ENCODE measurements around the gene DNMT1. TPM values are rescaled to one million over a fixed set of nuclear protein-coding genes. Genes with fewer than 3 reads are reported as not detected.

Gene DNMT1
- total RNA-seq, 3 donors from 2014 or later, result 30.6 to 55.1 (median 55.0) TPM

- H3K4me1 ChIP-seq, result no peaks in the 10 kb centered on the region
- H3K9me3 ChIP-seq, result no peaks in the 10 kb centered on the region
- DNase-seq (ENCODE audit: low spot score in 2 of 2), result no peak
- H3K36me3 ChIP-seq, result no peaks in the 10 kb centered on the region
- no peaks in the 10 kb centered on the region for H3K27me3 ChIP-seq
- peak overlapping the region in 2 of 3 donors; percentile 60 to 79 for H3K4me3 ChIP-seq
- intact Hi-C loops (cut with DNase I; ENCODE audit: low total_unique reads), result no loop called here
- TF ChIP-seq POLR2AphosphoS5 (IDR thresholded peaks at IDR 0.05) (no peak), CTCF (IDR thresholded peaks at IDR 0.05) (peak in 1 of 3 donors; percentile 10)
- peak overlapping the region; percentile 71 to 88 for H3K27ac ChIP-seq
Measured at GRCh38 chr19:10095622-10095947, 99.2 kb downstream of the DNMT1 start.

- no peak for TF ChIP-seq POLR2AphosphoS5 (IDR thresholded peaks at IDR 0.05)
- TF ChIP-seq POLR2A (IDR thresholded peaks at IDR 0.05), result no peak
Measured at GRCh38 chr19:10093295-10094186, 101.2 kb downstream of the DNMT1 start.

GRCh38 chr19:10092648-10093294 lies 102.0 kb downstream of the DNMT1 start:
- TF ChIP-seq CTCF (IDR thresholded peaks at IDR 0.05) (no peak), POLR2A (IDR thresholded peaks at IDR 0.05) (no peak), POLR2AphosphoS5 (IDR thresholded peaks at IDR 0.05) (no peak)
- intact Hi-C loops (cut with DNase I; ENCODE audit: low total_unique reads), result no loop called here
- H3K36me3 ChIP-seq, result no peaks in the 10 kb centered on the region
- H3K4me1 ChIP-seq, result no peaks in the 10 kb centered on the region
- no peak overlapping the region for H3K27ac ChIP-seq
- DNase-seq (ENCODE audit: low spot score in 2 of 2), result no peak
- no peak overlapping the region for H3K4me3 ChIP-seq
- H3K27me3 ChIP-seq, result no peaks in the 10 kb centered on the region
- no peaks in the 10 kb centered on the region for H3K9me3 ChIP-seq

More at GRCh38 chr19:10093295-10094186, 101.2 kb downstream of the DNMT1 start:
- Histone ChIP-seq H3K36me3 (no peaks in the 10 kb centered on the region), H3K4me3 (no peak overlapping the region), H3K27ac (no peak overlapping the region), H3K4me1 (no peaks in the 10 kb centered on the region), H3K27me3 (no peaks in the 10 kb centered on the region), H3K9me3 (no peaks in the 10 kb centered on the region)
- DNase-seq (ENCODE audit: low spot score in 2 of 2), result no peak
- intact Hi-C loops (cut with DNase I; ENCODE audit: low total_unique reads), result no loop called here

- no peak for DNase-seq (ENCODE audit: low spot score in 2 of 2)
- no peaks in the 10 kb centered on the region for H3K36me3 ChIP-seq
- TF ChIP-seq CTCF (IDR thresholded peaks at IDR 0.05), result no peak
- TF ChIP-seq POLR2A (IDR thresholded peaks at IDR 0.05), result no peak
- TF ChIP-seq POLR2AphosphoS5 (IDR thresholded peaks at IDR 0.05), result no peak
Measured at GRCh38 chr19:10091895-10092641, 102.7 kb downstream of the DNMT1 start.

GRCh38 chr19:10091370-10091687 lies 103.4 kb downstream of the DNMT1 start:
- Histone ChIP-seq H3K4me3 (no peak overlapping the region), H3K36me3 (no peaks in the 10 kb centered on the region), H3K27me3 (no peaks in the 10 kb centered on the region), H3K27ac (no peak overlapping the region), H3K9me3 (no peaks in the 10 kb centered on the region), H3K4me1 (no peaks in the 10 kb centered on the region)
- DNase-seq (ENCODE audit: low spot score in 2 of 2), result no peak
- TF ChIP-seq POLR2A (IDR thresholded peaks at IDR 0.05) (no peak), CTCF (IDR thresholded peaks at IDR 0.05) (no peak), POLR2AphosphoS5 (IDR thresholded peaks at IDR 0.05) (no peak)
- intact Hi-C loops (cut with DNase I; ENCODE audit: low total_unique reads), result no loop called here

More at GRCh38 chr19:10091895-10092641, 102.7 kb downstream of the DNMT1 start:
- no peak overlapping the region for H3K27ac ChIP-seq
- H3K4me1 ChIP-seq, result no peaks in the 10 kb centered on the region
- H3K9me3 ChIP-seq, result no peaks in the 10 kb centered on the region
- no peak overlapping the region for H3K4me3 ChIP-seq
- no peaks in the 10 kb centered on the region for H3K27me3 ChIP-seq
- intact Hi-C loops (cut with DNase I; ENCODE audit: low total_unique reads), result no loop called here

Data from breast epithelium (tissue), 4 donors.